ENCODE results near the gene HLA-C. TPM values are rescaled to one million over a fixed set of nuclear protein-coding genes. Genes with fewer than 3 reads are reported as not detected.
"Not testable (repeated sequence)": the region's sequence is repeated elsewhere in the genome, so short reads cannot be mapped to it uniquely, and the experiment has no call there.

The HLA-C gene
- total and polyA plus RNA-seq, 7 donors: 62.5 to 143 (median 114) TPM

GRCh38 chr6:31268369-31268765, 3.5 kb downstream of the HLA-C start:
- H3K27ac ChIP-seq: no peak overlapping the region
- H3K36me3 ChIP-seq (ENCODE audit: insufficient read depth in 1 of 2, low read depth in 1 of 2): peaks cover 0 to 16% of the 10 kb centered on the region in 2 donors
- ATAC-seq: no peak
- TF ChIP-seq CTCF (IDR thresholded peaks at IDR 0.05): no peak
- intact Hi-C loops (cut with DNase I): no loop called here
- no peaks in the 10 kb centered on the region for H3K4me1 ChIP-seq
- 63 to 77% (median 76%) methylated on average over 7 of the region's 7 CpGs for WGBS, 3 donors
- H3K27me3 ChIP-seq (ENCODE audit: insufficient read depth in 3 of 3, low read length in 2 of 3): no peaks in the 10 kb centered on the region
- no peaks in the 10 kb centered on the region for H3K9me3 ChIP-seq
- no peak overlapping the region for H3K4me3 ChIP-seq
- no peak for DNase-seq

DNA sequence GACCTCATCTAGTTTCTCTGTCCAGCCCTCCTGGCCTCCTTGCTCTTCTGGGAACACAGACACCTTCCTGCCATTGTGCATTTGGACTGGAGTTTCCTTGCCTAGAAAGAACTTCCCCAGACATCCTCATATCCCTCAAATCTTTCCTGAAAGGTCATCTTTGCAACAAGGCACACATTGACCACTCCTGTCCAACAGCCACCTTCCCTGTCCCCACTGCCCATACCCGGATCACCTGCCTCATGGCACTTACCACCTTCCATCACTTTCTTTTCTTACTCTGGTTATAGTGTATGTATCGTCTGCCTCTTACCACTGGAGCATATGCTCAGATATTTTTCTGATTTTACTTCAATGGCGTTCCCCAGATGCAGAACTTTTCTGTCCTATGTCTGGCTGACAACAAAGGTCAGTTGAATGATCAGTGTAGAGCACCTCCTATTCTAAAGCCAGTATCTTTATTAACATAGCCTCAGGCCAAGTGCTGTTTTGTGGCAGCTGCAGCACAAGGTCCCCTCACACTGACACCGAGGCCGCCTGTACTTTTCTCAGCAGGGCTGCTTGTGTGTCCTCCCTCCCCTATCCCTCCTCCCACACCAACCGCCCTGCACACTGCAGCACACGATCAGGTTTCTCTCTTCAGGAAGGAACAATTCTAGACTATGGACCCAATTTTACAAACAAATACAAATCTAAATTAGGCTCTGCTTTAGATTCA, 4.1 kb downstream of the HLA-C start:
- Histone ChIP-seq H3K9me3 (no peaks in the 10 kb centered on the region), H3K4me3 (no peak overlapping the region), H3K4me1 (no peaks in the 10 kb centered on the region), H3K27me3 (ENCODE audit: insufficient read depth in 3 of 3, low read length in 2 of 3) (no peaks in the 10 kb centered on the region), H3K27ac (no peak overlapping the region), H3K36me3 (ENCODE audit: insufficient read depth in 1 of 2, low read depth in 1 of 2) (peaks cover 0 to 16% of the 10 kb centered on the region in 2 donors)
- ATAC-seq (no peak), DNase-seq (no peak)
- 45 to 54% (median 47%) methylated on average over 7 of the region's 7 CpGs for WGBS, 3 donors
- TF ChIP-seq CTCF (IDR thresholded peaks at IDR 0.05): no peak
- intact Hi-C loops (cut with DNase I): loop anchor here in 1 of 2 donors (2.0 kb wide), 1 partner anchor 85 kb away; no protein-coding TSS in a partner anchor

- no peak for ATAC-seq
- no peak overlapping the region for H3K27ac ChIP-seq
- intact Hi-C loops (cut with DNase I): loop anchor here in 1 of 2 donors (2.0 kb wide), 1 partner anchor 86 kb away; no protein-coding TSS in a partner anchor
These were observed 5.1 kb downstream of the HLA-C start for GRCh38 chr6:31266567-31267360.

DNA sequence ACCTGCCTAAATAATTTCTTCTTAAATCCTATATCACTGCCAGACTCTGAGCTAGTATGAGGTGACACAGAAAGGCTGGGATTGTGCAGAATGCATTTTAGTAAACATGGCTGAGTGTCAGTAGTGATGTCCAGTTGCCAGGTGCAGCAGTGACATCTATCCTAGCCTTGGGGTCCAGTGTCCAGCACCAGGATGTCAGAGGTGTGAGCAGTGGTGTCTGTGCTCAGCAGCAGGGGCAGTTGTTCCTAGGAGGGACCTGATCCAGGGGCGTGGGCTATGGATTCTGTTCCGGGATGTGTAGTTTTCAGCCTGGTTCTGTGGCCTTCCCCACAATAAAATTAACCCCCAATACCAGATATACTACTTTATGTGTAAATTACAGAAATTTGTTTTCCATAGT, 6.0 kb downstream of the HLA-C start:
- Histone ChIP-seq H3K36me3 (ENCODE audit: insufficient read depth in 1 of 2, low read depth in 1 of 2) (peaks cover 0 to 16% of the 10 kb centered on the region in 2 donors), H3K9me3 (no peaks in the 10 kb centered on the region), H3K27me3 (ENCODE audit: insufficient read depth in 3 of 3, low read length in 2 of 3) (no peaks in the 10 kb centered on the region), H3K4me3 (no peak overlapping the region), H3K27ac (no peak overlapping the region), H3K4me1 (no peaks in the 10 kb centered on the region)
- WGBS, 3 donors: 32 to 59% (median 36%) methylated on average over 2 of the region's 2 CpGs
- no peak for TF ChIP-seq CTCF (IDR thresholded peaks at IDR 0.05)
- ATAC-seq (no peak), DNase-seq (no peak)
- intact Hi-C loops (cut with DNase I): loop anchor here in 1 of 2 donors (2.0 kb wide), 1 partner anchor 87 kb away; no protein-coding TSS in a partner anchor

More at GRCh38 chr6:31266567-31267360, 5.1 kb downstream of the HLA-C start:
- no peaks in the 10 kb centered on the region for H3K9me3 ChIP-seq
- DNase-seq: no peak
- H3K27me3 ChIP-seq (ENCODE audit: insufficient read depth in 3 of 3, low read length in 2 of 3): no peaks in the 10 kb centered on the region
- H3K4me1 ChIP-seq: no peaks in the 10 kb centered on the region
- peaks cover 0 to 16% of the 10 kb centered on the region in 2 donors for H3K36me3 ChIP-seq (ENCODE audit: insufficient read depth in 1 of 2, low read depth in 1 of 2)
- 33 to 38% (median 33%) methylated on average over 6 to 7 of the region's 7 CpGs for WGBS, 3 donors
- H3K4me3 ChIP-seq: no peak overlapping the region
- TF ChIP-seq CTCF (IDR thresholded peaks at IDR 0.05): no peak

DNA sequence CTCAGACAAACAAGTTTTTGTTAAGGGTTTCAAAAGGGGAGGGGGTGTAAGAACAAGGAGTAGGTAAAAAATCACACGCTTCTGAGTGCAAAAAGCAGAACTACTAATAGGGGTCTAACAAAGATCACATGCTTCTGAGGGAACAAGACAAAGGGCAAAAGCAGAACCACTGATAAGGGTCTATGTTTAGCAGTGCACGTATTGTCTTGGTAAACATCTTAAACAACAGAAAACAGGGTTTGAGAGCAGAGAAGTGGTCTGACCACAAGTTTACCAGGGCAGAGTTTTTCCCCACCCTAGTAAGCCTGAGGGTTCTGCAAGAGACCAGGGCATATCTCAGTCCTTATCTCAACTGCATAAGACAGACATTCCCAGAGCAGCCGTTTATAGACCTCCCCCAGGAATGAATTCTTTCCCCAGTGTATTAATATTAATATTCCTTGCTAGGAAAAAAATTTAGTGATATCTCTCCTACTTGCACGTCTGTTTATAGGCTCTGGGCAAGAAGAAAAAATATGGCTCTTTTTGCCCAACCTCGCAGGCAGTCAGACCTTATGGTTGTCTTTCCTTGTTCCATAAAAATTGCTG, 8.5 kb downstream of the HLA-C start:
- H3K27me3 ChIP-seq (ENCODE audit: insufficient read depth in 3 of 3, low read length in 2 of 3); DNase-seq; H3K36me3 ChIP-seq (ENCODE audit: insufficient read depth in 1 of 2, low read depth in 1 of 2); H3K4me1 ChIP-seq; intact Hi-C loops (cut with DNase I); ATAC-seq; H3K27ac ChIP-seq; H3K4me3 ChIP-seq; H3K9me3 ChIP-seq: not testable (repeated sequence)
- WGBS, 3 donors: 59 to 73% (median 62%) methylated on average over 3 to 5 of the region's 5 CpGs

- intact Hi-C loops (cut with DNase I); H3K27ac ChIP-seq; H3K9me3 ChIP-seq; H3K27me3 ChIP-seq (ENCODE audit: insufficient read depth in 3 of 3, low read length in 2 of 3); DNase-seq; ATAC-seq; H3K36me3 ChIP-seq (ENCODE audit: insufficient read depth in 1 of 2, low read depth in 1 of 2); H3K4me1 ChIP-seq; H3K4me3 ChIP-seq: not testable (repeated sequence)
- 44 to 63% (median 57%) methylated on average over 2 to 3 of the region's 3 CpGs for WGBS, 3 donors
These were observed 11.9 kb downstream of the HLA-C start for GRCh38 chr6:31259995-31260394.

Measured in psoas muscle (tissue), 8 donors.